A673 (cell line): ENCODE results near the gene KLK5. TPM values are rescaled to one million over a fixed set of nuclear protein-coding genes. Genes with fewer than 3 reads are reported as not detected.

Source experiments
- BruUV-seq: library from RNA; stranded (reverse); fragments of 400-500 nt; replicated peaks from 2 replicates; lab custom pipeline; 2021; lab: Mats Ljungman, UMichigan
- CTCF ChIA-PET: fragments of 300-600 bp; sonication (Branson Sonifier 250); formaldehyde crosslinking; loops from one replicate; lab custom pipeline; 2022; ENCODE audit warnings: antibody characterized with exemption; lab: Charles Lee
- POLR2A ChIA-PET: fragments of 300-600 bp; sonication (Branson Sonifier 250); formaldehyde crosslinking; loops from one replicate; lab custom pipeline; 2022; ENCODE audit warnings: antibody characterized with exemption; ENCODE audit not compliant: low non-redundant PET; lab: Charles Lee
- DNase-seq: peaks from one replicate; pipeline ENCODE4 v3.0.0-alpha.2; 2015; ENCODE audit warnings: low spot score
- H3K27ac ChIP-seq: fragments of 200-600 bp; sonication (generic); 2 replicates; pipeline ENCODE4 v1.5.1; 2016; ENCODE audit warnings: mixed run types, low read depth, mild to moderate bottlenecking, mixed read lengths, antibody characterized with exemption, low read length; ENCODE audit not compliant: poor library complexity, severe bottlenecking
- H3K27me3 ChIP-seq: fragments of 200-600 bp; sonication (generic); replicated peaks from 2 replicates; pipeline ENCODE4 v1.6.1; 2017; ENCODE audit warnings: mixed run types, low read depth, mild to moderate bottlenecking, mixed read lengths, antibody characterized with exemption, low read length; ENCODE audit not compliant: insufficient read depth, poor library complexity
- H3K36me3 ChIP-seq: fragments of 200-600 bp; sonication (generic); 2 replicates; pipeline ENCODE4 v1.6.1; 2016; ENCODE audit warnings: mixed run types, mild to moderate bottlenecking, mixed read lengths, antibody characterized with exemption, low read length; ENCODE audit not compliant: insufficient read depth, poor library complexity, severe bottlenecking
- H3K4me1 ChIP-seq: fragments of 200-600 bp; sonication (generic); 2 replicates; pipeline ENCODE4 v1.6.1; 2017; ENCODE audit warnings: mixed run types, mild to moderate bottlenecking, mixed read lengths, antibody characterized with exemption, low read length; ENCODE audit not compliant: insufficient read depth, poor library complexity, severe bottlenecking
- H3K4me3 ChIP-seq: fragments of 200-600 bp; sonication (generic); 2 replicates; pipeline ENCODE4 v1.5.1; 2016; ENCODE audit warnings: low read depth, mixed run types, mild to moderate bottlenecking, mixed read lengths, low read length; ENCODE audit not compliant: poor library complexity, severe bottlenecking
- H3K9me3 ChIP-seq: fragments of 200-600 bp; sonication (generic); 2 replicates; pipeline ENCODE4 v1.6.1; 2016; ENCODE audit warnings: mixed run types, low read depth, mild to moderate bottlenecking, mixed read lengths, antibody characterized with exemption, low read length; ENCODE audit not compliant: poor library complexity, severe bottlenecking
- EZH2 ChIP-seq: fragments of 200-600 bp; sonication (generic); IDR thresholded peaks from 2 replicates; pipeline ENCODE4 v1.6.1; 2017; ENCODE audit warnings: borderline replicate concordance, low read depth, mild to moderate bottlenecking, mixed read lengths, antibody characterized with exemption, low read length; ENCODE audit not compliant: poor library complexity, severe bottlenecking
- intact Hi-C: fragments of 100-400 bp; cut with micrococcal nuclease; formaldehyde crosslinking; loops from one replicate; pipeline ENCODE4 v1.10.0; 2022; ENCODE audit not compliant: unreplicated experiment
- total RNA-seq: library from RNA; stranded (reverse); gene quantifications from 2 replicates; pipeline ENCODE4 v1.2.3, GENCODE V29; 2021
- TF ChIP-seq, protein P1 (sequence below): fragments of 300-800, 200-600 bp; sonication (generic); conservative IDR thresholded peaks from 2 replicates; pipeline ENCODE4 v1.5.1; 2017; ENCODE audit warnings: low read depth, mild to moderate bottlenecking, antibody characterized with exemption, low read length, moderate library complexity, mixed read lengths

Gene KLK5
- total RNA-seq, 1 experiment from 2014 or later, result not detected

DNA sequence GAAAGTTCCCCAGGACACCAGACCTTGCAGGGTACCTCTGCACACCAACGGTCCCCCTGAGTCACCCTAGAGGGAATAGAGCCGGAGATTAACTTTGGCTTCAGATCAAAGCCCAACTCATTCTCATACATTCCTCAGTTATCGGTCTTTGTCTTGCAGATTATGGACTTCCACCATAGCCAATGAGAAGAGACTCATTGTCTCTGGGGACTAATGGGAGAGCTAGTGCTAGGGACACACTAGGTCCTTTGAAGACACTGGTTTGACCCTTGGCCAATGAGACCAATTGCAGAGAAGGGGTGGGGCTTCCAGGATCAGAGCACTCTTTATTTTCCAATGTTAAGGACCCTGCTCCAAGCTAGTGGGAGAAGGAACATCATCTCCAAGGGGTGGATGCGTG is 24.8 kb upstream of the KLK5 start:
- BruUV-seq, result no TSS peak
- H3K9me3 ChIP-seq, result no peaks in the 10 kb centered on the region
- no peak for DNase-seq
- TF ChIP-seq EZH2, result no peak
- TF ChIP-seq, protein P1, sequence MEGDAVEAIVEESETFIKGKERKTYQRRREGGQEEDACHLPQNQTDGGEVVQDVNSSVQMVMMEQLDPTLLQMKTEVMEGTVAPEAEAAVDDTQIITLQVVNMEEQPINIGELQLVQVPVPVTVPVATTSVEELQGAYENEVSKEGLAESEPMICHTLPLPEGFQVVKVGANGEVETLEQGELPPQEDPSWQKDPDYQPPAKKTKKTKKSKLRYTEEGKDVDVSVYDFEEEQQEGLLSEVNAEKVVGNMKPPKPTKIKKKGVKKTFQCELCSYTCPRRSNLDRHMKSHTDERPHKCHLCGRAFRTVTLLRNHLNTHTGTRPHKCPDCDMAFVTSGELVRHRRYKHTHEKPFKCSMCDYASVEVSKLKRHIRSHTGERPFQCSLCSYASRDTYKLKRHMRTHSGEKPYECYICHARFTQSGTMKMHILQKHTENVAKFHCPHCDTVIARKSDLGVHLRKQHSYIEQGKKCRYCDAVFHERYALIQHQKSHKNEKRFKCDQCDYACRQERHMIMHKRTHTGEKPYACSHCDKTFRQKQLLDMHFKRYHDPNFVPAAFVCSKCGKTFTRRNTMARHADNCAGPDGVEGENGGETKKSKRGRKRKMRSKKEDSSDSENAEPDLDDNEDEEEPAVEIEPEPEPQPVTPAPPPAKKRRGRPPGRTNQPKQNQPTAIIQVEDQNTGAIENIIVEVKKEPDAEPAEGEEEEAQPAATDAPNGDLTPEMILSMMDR, result no peak
- H3K4me1 ChIP-seq, result no peaks in the 10 kb centered on the region
- intact Hi-C loops, result no loop called here
- peaks cover 50% of the 10 kb centered on the region for H3K27me3 ChIP-seq
- CTCF ChIA-PET, result no interaction called here
- H3K27ac ChIP-seq, result no peak overlapping the region
- POLR2A ChIA-PET, result no interaction called here
- H3K4me3 ChIP-seq, result no peak overlapping the region
- no peaks in the 10 kb centered on the region for H3K36me3 ChIP-seq

DNA sequence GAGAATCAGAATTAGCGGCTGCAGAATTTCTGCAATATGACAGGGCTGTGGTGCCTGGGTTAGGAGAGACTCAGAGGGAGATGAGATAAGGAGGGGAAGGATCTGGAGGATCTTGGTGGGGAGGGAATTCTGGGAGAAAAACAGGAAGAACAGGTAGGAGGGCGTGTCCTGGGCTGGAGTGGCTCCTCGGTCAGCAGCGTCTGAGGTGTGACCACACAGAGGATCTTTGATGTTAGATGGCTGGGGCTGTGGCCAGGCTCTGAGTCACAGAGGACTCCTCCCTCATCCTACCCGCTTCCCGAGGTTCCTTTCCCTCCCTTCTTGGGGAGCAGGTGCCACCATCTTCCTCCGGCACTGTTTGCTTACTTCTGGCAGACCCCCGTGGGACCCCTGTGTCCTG is 22.9 kb upstream of the KLK5 start:
- no peaks in the 10 kb centered on the region for H3K9me3 ChIP-seq
- POLR2A ChIA-PET, result no interaction called here
- no peaks in the 10 kb centered on the region for H3K4me1 ChIP-seq
- BruUV-seq, result no TSS peak
- H3K36me3 ChIP-seq, result no peaks in the 10 kb centered on the region
- no peak for TF ChIP-seq EZH2
- TF ChIP-seq, protein P1, result no peak
- CTCF ChIA-PET, result no interaction called here
- intact Hi-C loops, result no loop called here
- peaks cover 42% of the 10 kb centered on the region for H3K27me3 ChIP-seq
- no peak overlapping the region for H3K4me3 ChIP-seq
- no peak overlapping the region for H3K27ac ChIP-seq
- no peak for DNase-seq

DNA sequence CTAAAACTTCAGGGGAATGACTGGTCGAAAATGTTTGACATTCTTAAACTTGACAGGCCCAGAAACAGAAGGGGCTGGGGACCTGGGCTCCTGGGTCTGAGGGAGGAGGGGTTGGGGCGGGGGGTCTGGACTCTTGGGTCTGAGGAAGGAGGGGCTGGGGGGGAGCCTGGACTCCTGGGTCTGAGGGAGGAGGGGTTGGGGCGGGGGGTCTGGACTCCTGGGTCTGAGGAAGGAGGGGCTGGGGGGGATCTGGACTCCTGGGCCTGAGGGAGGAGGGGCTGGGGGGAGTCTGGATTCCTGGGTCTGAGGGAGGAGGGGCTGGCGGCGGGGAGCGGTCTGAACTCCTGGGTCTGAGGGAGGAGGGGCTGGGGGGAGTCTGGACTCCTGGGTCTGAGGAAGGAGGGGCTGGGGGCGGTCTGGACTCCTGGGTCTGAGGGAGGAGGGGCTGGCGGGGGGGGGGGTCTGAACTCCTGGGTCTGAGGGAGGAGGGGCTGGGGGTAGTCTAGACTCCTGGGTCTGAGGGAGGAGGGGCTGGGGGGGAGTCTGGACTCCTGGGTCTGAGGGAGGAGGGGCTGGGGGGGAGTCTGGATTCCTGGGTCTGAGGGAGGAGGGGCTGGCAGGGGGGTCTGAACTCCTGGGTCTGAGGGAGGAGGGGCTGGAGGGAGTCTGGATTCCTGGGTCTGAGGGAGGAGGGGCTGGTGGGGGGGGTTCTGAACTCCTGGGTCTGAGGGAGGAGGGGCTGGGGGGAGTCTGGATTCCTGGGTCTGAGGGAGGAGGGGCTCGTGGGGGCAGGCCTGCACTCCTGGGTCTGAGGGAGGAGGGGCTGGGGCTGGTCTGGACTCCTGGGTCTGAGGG is 22.1 kb upstream of the KLK5 start:
- intact Hi-C loops, result no loop called here
- no peak for DNase-seq
- CTCF ChIA-PET, result interaction anchor here (0.7 kb wide), 1 partner anchor 39 kb away, joined by 3 read pairs; no protein-coding TSS in a partner anchor
- no TSS peak for BruUV-seq
- TF ChIP-seq EZH2, result no peak
- TF ChIP-seq, protein P1, result no peak
- Histone ChIP-seq H3K27me3 (peaks cover 40% of the 10 kb centered on the region), H3K9me3 (no peaks in the 10 kb centered on the region), H3K27ac (no peak overlapping the region), H3K4me3 (no peak overlapping the region), H3K4me1 (no peaks in the 10 kb centered on the region), H3K36me3 (no peaks in the 10 kb centered on the region)
- POLR2A ChIA-PET, result no interaction called here
